Brain microvascular endothelial cell (primary cell): ENCODE results near the gene DCANP1.
A peak's percentile ranks its signal among the peaks of the same experiment; 100 is the strongest.
"Not testable (repeated sequence)": the region's sequence is repeated elsewhere in the genome, so short reads cannot be mapped to it uniquely, and the experiment has no call there.

Source experiments
- DNase-seq: peaks from one replicate; pipeline ENCODE4 v3.0.0-alpha.2; 2020
- H3K27ac ChIP-seq: fragments of 250-450 bp; sonication (Bioruptor Pico); 2 replicates; pipeline ENCODE4 v1.5.1; 2020; ENCODE audit warnings: mild to moderate bottlenecking, moderate library complexity
- H3K27me3 ChIP-seq: fragments of 250-450 bp; sonication (Bioruptor Pico); replicated peaks from 2 replicates; pipeline ENCODE4 v1.5.1; 2020; ENCODE audit warnings: mild to moderate bottlenecking
- H3K36me3 ChIP-seq: fragments of 250-450 bp; sonication (Bioruptor Pico); replicated peaks from 2 replicates; pipeline ENCODE4 v1.5.1; 2020; ENCODE audit warnings: mild to moderate bottlenecking
- H3K4me3 ChIP-seq: 2 replicates; pipeline ENCODE4 v1.5.1; 2011; ENCODE audit warnings: low read depth, mild to moderate bottlenecking, control low read depth, low read length, moderate library complexity
- CTCF ChIP-seq: IDR thresholded peaks from 2 replicates; pipeline ENCODE4 v1.5.1; 2011; ENCODE audit warnings: low read depth, mild to moderate bottlenecking, moderate library complexity, low read length, control low read depth, inconsistent platforms; ENCODE audit errors: missing control alignments
- in situ Hi-C: cut with HindIII; loops from 2 replicates; pipeline ENCODE4 v1.10.0; 2017; ENCODE audit warnings: low sequenced_read_pairs, low pct_ligation_motif_present

The DCANP1 gene

GRCh38 chr5:135447298-135447929, at the start of gene DCANP1:
TSS of gene DCANP1 (minus strand) at chr5:135447348. CDS start at chr5:135447108, 240 bp downstream.
- in situ Hi-C loops: no loop called here
- no peak within 1 kb of the TSS for H3K4me3 ChIP-seq
- H3K27me3 ChIP-seq: peaks cover 4% of the 10 kb centered on the region
- no peak within 1 kb of the TSS for H3K27ac ChIP-seq
- DNase-seq: no peak
- no peak for TF ChIP-seq CTCF
- H3K36me3 ChIP-seq: no peaks in the 10 kb centered on the region

GRCh38 chr5:135495531-135495930, 48.4 kb upstream of the DCANP1 start:
- peaks cover 26% of the 10 kb centered on the region for H3K27me3 ChIP-seq
- in situ Hi-C loops, H3K36me3 ChIP-seq, DNase-seq, H3K4me3 ChIP-seq, H3K27ac ChIP-seq: not testable (repeated sequence)

- DNase-seq: no peak
- Histone ChIP-seq H3K27ac (no peak overlapping the region), H3K4me3 (no peak overlapping the region), H3K36me3 (no peaks in the 10 kb centered on the region), H3K27me3 (peaks cover 40% of the 10 kb centered on the region)
- in situ Hi-C loops: no loop called here
- no peak for TF ChIP-seq CTCF
Measured at GRCh38 chr5:135494196-135494595, 47.0 kb upstream of the DCANP1 start.

GRCh38 chr5:135493406-135494180, 46.4 kb upstream of the DCANP1 start:
- no peak overlapping the region for H3K4me3 ChIP-seq
- no peak for TF ChIP-seq CTCF

GRCh38 chr5:135492319-135492626, 45.1 kb upstream of the DCANP1 start:
- no peaks in the 10 kb centered on the region for H3K36me3 ChIP-seq
- H3K27me3 ChIP-seq: peaks cover 52% of the 10 kb centered on the region
- no peak overlapping the region for H3K4me3 ChIP-seq
- DNase-seq: no peak
- no peak for TF ChIP-seq CTCF
- in situ Hi-C loops: no loop called here
- H3K27ac ChIP-seq: no peak overlapping the region

More at GRCh38 chr5:135493406-135494180, 46.4 kb upstream of the DCANP1 start:
- Histone ChIP-seq H3K27ac (no peak overlapping the region), H3K36me3 (no peaks in the 10 kb centered on the region), H3K27me3 (peaks cover 42% of the 10 kb centered on the region)
- peak; percentile 15 for DNase-seq
- in situ Hi-C loops: no loop called here

- TF ChIP-seq CTCF: no peak
- no peak for DNase-seq
- Histone ChIP-seq H3K36me3 (no peaks in the 10 kb centered on the region), H3K27ac (no peak overlapping the region), H3K27me3 (peaks cover 57% of the 10 kb centered on the region), H3K4me3 (no peak overlapping the region)
- in situ Hi-C loops: no loop called here
Measured at GRCh38 chr5:135491552-135492318, 44.6 kb upstream of the DCANP1 start.
